GM15510 (cell line): ENCODE results near the gene PHC2.

Experiments
- POLR2A ChIP-seq: IDR thresholded peaks from 3 replicates; pipeline ENCODE4 v1.6.1; 2011; ENCODE audit warnings: borderline replicate concordance; ENCODE audit not compliant: insufficient read length; ENCODE audit errors: extremely low read depth

Gene PHC2

DNA sequence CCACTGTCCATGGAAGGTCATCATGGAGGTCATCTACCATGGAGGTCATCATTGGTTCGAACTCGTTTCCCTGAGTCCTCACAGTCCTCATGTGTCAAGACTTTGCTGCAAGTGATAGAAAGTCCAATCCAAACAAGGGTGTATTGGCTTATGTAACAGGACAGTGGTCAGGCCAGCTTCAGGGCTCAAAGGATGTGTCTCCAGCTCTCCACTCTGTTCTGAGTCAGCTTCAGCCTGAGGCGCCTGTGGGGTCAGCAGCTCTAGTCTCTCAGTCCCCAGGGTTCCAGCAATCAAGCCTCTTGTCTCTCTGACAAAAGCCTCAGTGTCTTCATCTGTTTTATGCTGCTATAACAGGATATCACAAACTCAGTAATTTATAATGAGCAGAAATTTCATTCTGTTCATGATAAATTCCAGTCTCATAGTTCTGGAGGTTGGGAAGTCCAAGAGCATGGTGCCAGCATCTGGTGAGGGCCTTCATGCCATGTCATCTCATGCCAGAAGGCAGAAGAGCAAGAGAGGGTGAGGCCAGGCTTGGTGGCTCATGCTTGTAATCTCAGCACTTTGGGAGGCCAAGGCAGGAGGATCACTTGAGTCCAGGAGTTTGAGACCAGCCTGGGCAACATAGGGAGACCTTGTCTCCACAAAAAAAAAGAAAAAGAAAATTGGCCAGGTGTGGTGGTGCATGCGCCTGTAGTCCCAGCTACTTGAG, 129.5 kb downstream of the PHC2 start:
- TF ChIP-seq POLR2A = no peak

DNA sequence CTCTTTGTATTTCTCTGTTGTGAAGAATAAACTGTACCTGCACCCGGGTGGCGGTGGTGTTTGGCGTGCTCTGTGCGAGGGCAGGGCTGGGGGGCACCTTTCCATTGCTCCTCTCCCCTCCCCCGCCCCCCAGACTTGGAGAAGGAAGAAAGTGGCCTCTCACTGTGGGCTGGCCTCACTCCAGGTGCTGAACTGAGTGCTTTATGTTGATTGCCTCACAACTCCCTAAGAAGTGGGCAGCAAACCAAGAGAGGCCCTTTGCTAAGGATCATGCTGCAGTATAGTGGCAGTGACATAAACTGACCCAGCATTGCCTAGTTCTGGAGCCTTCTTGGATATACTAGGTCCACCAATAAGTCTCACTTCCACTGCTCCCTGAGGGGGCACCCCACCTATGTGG, 130.2 kb downstream of the PHC2 start:
- TF ChIP-seq POLR2A = no peak

DNA sequence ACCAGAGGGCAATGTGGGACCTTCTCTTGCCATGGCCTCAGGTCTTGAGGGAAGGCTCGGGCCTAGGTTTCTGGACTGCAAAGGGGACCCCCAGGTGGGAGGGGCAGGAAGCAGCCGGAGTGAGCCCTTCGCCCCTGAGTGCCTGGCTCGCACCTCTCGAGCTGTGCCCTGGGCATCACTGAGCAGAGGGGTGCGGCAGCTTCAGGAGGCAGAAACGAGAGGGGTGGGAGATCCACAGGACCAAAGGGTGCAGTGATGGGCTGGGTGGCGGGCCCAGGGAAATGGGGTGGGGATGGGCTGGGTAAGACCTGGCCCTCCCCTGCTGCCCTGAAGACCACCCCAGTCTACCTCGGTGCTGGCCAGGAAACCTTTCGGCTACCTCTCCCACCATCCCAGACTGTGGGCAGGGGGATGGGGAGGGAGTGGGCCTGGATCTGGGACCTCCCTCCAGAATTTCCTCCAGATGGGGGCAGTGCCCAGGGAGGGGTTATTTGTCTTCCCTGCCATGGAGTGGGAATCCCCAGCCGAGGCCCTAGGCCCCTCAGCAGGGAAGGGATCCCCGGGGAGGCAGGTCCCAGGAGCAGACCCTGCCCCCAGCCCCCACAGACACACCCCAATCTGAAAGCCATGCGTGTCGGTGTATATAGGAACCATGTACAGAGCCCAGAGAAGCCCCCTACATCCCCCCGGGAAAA, 131.3 kb downstream of the PHC2 start:
- no peak for TF ChIP-seq POLR2A

DNA sequence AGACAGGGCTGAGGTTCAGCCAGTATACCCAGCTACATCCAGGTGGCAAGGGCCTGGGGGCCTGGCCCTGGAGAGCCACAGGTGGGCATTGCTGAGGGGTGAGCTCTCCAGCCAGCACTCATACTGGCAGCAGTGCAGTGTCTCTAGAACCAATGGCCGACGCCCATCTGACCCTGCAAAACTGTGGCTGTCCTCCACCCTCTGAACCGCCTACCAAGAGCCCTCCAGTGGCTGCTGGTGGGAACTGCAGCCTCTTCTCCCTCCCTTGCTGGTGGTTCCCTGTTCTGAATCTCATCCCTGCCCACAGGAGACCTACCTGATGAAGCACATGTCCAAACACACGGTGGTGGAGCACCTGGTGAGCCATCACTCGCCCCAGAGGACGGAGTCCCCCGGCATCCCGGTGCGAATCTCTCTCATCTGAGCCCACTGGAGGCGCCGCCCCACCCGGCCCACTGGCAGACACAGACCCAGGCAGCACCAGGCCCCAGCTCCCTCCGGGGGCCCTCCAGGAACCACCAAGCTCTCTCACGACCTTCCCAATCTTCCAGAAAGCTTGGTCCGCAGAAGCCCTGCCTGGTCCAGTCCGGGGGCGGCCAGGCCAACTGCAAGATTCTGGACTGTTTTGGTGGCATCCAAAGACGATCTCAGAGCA, 132.1 kb downstream of the PHC2 start:
- no peak for TF ChIP-seq POLR2A

DNA sequence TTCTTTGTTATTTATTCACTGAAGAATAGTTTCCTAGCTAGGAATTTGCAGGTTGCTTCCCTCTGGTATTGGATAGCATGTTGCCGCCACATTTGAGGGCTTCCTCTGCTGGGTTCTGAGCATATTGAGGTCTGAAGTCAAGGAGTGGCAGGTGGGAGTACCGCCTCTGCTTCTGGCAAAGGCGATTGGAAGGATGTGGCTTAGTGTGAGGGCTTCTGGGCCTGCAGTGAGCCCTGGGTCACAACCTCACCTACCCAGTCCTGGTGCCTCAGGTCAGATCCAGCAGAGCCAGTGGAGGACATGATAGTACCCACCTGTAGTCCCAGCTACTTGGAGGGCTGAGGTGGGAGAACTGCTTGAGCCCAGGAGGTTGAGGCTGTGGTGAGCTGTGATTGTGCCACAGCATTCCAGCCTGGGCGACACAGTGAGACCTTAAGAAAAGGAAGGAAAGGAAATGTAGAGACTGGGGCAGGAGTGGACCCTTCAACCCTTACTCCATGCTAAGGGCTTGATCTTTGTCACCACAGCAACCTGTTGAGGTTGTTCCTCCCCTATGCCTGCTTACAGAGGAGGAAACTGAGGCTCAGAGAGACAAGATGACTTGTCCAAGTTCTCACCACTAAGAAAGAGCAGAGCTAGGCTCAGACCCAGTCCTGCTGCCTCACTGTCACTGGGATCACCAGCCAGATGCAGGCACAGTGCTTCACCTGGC, 132.8 kb downstream of the PHC2 start:
- TF ChIP-seq POLR2A = no peak

DNA sequence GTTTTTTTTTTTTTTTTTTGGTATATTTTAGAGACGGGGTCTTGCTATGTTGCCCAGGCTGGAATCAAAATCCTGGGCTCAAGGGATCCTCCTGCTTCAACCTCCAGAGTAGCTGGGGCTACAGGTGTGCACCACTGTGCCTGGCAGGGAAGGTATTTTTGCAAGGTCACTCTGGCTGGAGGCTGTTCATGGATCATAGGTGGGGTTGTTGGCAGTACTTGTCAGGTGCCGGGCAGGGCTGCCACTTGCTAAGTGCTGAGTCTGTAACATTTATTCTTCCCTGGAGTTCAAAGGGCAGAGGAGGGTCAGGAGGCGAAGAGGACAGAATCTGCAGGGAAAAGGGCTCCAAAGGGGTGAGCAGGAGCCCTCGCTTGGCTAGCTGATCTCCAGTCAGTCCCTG, 134.1 kb downstream of the PHC2 start:
- TF ChIP-seq POLR2A = no peak

DNA sequence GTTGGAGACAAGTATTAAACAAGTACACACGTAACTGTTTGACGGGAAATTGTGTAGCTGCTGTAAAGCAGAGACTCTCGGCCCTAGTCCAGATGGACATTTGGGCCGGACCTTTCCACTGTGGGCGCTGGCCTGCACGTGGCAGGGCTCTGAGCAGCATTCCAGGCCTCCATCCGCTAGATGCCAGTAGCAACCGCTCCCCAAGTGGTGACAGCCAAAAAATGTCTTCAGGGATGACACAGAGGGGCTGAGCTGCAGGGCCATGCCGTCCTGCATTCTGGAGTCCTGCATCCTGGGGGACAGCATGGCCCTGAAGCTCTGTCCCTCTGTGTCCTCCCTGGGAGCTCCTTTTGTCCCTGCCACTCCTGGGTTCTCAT, 134.8 kb downstream of the PHC2 start:
- TF ChIP-seq POLR2A = no peak

DNA sequence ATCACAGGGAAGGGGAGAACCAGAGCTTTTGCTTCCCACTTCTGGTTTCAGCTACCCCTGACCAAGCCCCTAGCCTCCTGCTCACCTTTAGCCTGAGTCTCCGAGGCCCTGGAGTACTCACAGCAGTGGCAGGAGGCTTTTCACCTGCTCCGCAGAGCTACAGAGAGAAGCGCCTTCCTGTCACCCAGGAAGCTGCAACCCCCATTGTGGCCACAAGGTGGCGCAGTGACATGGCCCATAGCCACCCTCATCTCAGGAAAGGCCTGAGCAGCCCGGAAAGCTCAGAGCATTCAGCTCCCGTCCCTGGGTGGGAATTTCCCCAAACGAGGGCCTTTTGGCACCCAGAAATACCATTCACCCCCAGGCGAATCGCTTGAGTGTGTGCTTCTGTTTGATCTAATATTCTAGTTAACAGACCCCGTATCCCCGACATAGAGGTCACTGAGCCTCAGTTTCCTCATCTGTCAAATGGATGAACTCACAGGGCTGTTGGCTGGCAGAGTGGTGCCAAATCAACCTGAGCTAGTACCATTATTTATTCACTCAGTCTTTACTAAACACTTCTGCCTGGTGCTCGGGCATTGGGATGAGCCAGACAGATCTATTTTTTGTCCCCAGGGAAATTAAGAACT, 135.3 kb downstream of the PHC2 start:
- no peak for TF ChIP-seq POLR2A

DNA sequence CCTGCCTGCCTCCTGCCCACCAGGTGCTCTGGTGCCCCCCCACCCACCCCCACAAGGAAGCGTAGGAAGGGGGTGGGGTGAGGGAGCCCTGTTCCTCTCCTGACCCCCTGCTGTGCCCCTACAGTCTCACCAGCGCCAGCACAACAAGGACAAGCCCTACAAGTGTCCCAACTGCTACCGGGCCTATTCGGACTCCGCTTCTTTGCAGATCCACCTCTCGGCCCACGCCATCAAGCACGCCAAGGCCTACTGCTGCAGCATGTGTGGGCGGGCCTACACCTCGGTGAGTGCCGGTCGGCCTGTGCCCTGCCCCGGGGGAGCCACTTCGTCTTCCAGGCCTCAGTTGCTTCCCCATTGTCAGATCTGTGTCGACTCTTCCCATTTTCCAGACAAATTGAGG, 135.9 kb downstream of the PHC2 start:
- TF ChIP-seq POLR2A = no peak

DNA sequence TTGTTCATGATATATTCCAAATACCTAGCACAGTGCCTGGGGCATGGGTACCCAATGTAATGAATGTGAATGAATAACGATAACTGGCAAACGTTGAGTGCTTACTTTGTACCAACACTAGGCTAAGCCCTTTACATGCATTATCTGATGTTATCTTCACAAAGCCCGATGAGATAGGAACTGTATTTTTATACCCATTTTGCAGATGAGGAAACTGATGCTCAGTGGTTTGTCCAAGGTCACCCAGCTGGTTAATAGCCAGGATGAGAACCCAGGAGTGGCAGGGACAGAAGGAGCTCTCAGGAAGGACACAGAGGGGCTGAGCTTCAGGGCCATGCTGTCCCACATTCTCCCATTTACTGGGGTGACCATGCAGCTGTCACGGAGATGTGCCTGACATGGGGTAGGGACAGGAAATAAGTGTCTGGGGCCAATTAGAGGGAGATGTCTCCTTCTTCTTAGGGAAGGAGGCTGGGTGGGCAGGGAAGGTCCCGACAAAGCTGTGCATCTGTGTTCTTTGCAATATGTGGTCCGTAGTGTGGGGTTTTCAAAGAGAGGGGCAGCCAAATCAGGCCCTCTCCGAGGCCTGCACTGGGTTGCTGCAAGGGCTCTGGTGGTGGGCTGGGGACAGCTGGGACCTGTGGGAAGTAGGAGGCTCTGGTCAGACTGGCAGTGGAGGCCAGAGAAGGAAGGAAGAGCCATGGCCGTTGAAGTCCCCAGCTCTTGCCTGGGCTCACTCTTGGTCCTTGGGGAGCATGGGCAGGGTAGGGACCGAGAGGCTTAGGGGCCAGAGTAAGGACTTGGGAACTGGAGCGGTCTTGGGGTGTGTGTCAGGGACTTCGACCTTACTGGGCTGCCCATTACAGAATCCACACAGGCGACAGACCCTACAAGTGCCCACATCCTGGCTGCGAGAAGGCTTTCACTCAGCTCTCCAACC, 136.6 kb downstream of the PHC2 start:
- no peak for TF ChIP-seq POLR2A

DNA sequence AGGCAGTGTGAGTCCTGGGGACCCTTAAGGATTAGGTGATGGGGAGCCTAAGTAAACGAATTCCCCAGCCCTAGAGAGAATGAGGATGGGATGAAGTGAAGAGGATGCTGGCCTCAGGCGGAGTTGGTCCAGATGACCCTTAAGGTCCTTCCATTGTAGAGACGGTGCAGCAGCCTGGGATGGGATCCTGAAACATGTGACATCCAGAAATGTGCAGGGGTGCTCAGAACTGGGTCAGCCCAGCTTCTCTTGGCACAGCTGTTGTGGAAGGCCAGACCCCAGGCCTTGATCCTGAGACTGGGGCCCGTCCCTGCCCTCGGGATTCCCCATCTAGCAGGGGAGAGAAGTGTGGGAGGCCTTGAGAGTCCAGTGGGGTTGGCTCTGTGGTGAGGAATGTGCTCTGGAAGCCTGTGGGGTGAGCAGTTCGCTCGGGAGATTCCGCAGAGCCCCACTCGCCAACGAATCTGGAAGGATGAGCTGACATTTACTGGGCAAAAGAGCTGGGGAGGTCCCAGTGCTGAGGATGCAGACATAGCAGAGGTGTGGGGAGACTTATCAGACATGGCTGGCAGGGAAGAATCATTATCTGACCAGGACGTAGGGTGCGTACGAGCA, 138.1 kb downstream of the PHC2 start:
- no peak for TF ChIP-seq POLR2A

DNA sequence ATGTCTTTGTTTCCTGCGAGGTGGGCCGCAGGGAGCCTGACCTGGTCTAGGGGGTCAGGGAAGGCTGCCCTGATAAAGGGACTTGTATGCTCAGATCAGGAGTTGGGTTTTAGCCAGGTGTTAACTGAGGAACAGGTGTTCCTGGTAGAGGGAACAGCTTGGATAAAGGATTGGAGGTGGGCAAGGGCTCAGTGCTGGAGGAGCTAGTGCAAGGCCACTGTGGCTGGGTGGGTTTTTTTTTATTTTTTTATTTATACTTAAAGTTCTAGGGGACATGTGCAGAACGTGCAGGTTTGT, 141.1 kb downstream of the PHC2 start:
- TF ChIP-seq POLR2A = no peak

DNA sequence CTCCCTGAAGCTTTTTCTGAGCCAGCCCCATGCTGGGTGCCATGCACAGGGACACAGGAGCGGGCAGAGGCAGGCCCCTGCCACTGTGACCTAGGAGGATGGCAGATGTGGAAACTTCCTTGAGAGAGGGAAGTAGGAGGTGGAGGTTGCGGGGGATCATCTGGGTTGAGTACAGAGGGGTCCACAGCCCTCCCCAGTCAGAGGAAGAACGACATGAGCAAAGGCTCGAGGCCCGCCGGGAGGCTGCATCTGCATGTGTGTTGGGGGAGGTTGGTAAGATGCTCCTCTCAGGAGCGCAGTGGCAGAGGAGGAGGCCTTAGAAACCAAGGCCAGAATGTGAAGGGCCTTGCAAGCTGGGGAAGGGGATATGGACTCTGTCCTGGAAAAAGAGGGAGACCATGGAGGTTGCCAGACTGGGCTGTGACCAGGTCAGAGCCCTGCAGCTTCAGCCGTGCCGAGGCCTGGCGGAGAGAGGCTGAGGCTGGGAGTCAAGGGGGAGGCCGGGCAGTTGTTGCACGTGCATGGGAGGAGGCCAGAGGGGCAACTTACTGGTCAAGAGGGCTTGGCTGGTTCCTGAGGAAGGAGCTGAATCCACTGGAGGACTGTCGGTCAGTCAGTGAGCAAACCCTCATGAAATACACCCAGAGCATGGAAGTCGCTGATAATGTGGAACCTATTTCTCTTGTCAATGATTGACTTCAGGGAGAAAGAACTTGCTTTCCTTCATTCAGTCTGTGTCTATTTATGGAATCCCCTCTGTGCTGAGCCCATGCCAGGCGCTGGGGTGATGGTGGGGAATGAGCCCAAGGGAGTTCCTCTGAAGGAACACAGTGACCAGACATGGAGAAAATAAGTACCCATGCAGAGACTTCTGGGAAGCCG, 141.7 kb downstream of the PHC2 start:
- TF ChIP-seq POLR2A = no peak

DNA sequence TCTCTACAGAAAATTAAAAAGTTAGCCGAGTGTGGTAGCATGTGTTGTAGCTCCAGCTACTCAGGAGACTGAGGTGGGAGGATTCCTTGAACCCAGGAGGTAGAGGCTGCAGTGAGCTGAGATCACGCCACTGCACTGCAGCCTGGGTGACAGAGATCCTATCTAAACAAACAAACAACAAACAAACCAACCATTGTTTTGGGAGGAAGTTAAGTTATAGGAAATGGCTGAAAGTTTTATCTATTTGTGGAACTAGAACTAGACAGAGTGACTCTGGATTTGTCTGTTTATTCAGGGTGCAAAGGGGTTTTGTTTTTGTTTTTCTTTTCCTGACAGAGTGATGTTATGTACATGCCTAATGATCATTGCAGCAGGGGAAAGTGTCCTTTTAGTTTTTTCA, 143.6 kb downstream of the PHC2 start:
- no peak for TF ChIP-seq POLR2A
